ENCODE measurements around the gene PSMC2.
"Not testable (repeated sequence)": the region's sequence is repeated elsewhere in the genome, so short reads cannot be mapped to it uniquely, and the experiment has no call there.

Gene PSMC2

DNA sequence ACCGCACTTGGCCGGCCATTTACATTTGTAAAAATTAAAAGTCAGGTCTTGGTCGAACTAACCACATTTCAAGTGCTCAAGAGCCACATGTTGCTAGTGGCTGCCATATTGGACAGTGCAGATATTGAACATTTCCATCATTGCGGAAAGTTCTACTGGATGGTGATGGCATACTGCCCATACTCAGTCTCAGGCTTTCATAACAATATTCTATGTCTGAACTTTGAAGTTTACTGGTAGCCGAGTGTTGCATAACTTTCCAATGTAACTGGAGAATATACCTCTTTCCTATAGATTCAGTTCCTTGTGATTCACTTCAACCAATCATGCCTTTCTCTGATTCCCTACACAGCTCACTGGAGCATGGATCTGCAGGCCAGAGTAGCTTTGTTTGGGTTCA lies 43.7 kb downstream of the PSMC2 start:
- TF ChIP-seq POU2F2 (IDR thresholded peaks at IDR 0.05; ENCODE audit: low read depth, low read length) (no peak), SPI1 (IDR thresholded peaks at IDR 0.05; ENCODE audit: low read depth, low read length) (no peak), POLR2A (IDR thresholded peaks at IDR 0.05; ENCODE audit: low read depth, low read length) (no peak), POLR2AphosphoS5 (IDR thresholded peaks at IDR 0.05; ENCODE audit: low read depth, low read length) (no peak), TAF1 (IDR thresholded peaks at IDR 0.05; ENCODE audit: low read depth, low read length) (no peak), PAX5 (IDR thresholded peaks at IDR 0.05; ENCODE audit: insufficient read depth, low read length, severe bottlenecking) (no peak)
- FAIRE-seq (no peak), DNase-seq (ENCODE audit: insufficient read length, low spot score) (no peak)

DNA sequence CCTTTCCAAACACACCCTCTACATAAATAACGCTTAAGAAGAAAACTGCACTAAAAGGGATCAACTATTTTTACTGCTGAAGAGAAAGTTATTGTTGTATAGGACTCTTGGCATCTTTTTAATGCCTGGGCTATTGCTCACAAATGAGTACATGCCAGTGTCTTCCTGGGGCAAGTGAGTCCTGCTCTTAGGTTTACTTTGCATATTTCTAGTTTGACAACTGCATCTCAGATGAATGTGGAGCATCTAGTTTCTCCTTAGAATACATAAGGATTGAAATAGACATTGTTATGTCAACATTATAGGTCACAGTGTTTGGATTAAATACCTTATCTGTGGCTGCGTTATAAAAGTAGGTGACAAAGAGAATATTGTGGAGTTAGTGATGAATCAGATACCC lies 44.5 kb downstream of the PSMC2 start:
- DNase-seq (ENCODE audit: insufficient read length, low spot score) (no peak), FAIRE-seq (no peak)
- TF ChIP-seq POU2F2 (IDR thresholded peaks at IDR 0.05; ENCODE audit: low read depth, low read length), result no peak
- no peak for TF ChIP-seq SPI1 (IDR thresholded peaks at IDR 0.05; ENCODE audit: low read depth, low read length)
- no peak for TF ChIP-seq TAF1 (IDR thresholded peaks at IDR 0.05; ENCODE audit: low read depth, low read length)
- TF ChIP-seq POLR2AphosphoS5 (IDR thresholded peaks at IDR 0.05; ENCODE audit: low read depth, low read length), result no peak
- no peak for TF ChIP-seq POLR2A (IDR thresholded peaks at IDR 0.05; ENCODE audit: low read depth, low read length)

DNA sequence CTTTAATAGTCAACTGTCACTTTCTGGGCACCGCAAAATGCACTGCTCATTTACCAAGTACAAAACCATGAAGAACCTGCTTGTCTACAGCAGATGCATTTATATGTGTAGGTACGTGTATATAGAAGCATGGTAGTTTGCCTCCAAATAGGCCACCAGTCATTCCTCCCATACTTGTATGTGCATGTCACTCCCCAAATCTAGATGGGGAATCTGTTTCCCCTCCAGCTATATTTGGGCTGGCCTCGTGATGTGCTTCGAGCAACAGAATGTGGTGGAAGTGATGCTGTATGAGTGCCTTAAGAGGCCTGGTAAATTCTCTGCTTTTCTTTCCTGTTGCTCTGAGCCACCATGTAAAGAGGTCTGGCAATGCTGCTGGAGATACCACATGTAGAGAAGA lies 47.1 kb downstream of the PSMC2 start:
- TF ChIP-seq SPI1 (IDR thresholded peaks at IDR 0.05; ENCODE audit: low read depth, low read length) (no peak), POLR2A (IDR thresholded peaks at IDR 0.05; ENCODE audit: low read depth, low read length) (no peak)
- no peak for FAIRE-seq
- DNase-seq (ENCODE audit: insufficient read length, low spot score), result no peak

DNA sequence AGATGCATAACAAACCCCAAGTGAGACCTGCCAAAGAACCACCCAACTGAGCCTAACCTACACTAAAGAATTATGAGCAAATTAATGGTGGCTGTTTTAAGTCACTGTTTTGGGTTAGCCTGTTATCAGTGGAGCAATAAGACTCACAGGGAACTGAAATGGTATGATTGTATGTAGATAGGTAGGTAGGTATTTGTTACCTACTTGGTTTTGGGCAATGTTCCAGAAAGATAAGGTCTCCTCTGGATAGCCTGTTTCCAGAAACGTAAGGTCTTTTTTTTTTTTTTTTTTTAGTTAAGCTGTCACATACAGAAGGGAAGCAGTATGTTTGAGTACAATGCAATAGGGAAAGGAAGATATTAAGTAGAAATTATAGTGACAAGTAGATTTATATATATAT lies 47.6 kb downstream of the PSMC2 start:
- TF ChIP-seq SPI1 (IDR thresholded peaks at IDR 0.05; ENCODE audit: low read depth, low read length) (no peak), PAX5 (IDR thresholded peaks at IDR 0.05; ENCODE audit: insufficient read depth, low read length, severe bottlenecking) (no peak), POLR2A (IDR thresholded peaks at IDR 0.05; ENCODE audit: low read depth, low read length) (no peak), POU2F2 (IDR thresholded peaks at IDR 0.05; ENCODE audit: low read depth, low read length) (no peak), POLR2AphosphoS5 (IDR thresholded peaks at IDR 0.05; ENCODE audit: low read depth, low read length) (no peak), TAF1 (IDR thresholded peaks at IDR 0.05; ENCODE audit: low read depth, low read length) (no peak)
- no peak for DNase-seq (ENCODE audit: insufficient read length, low spot score)
- no peak for FAIRE-seq

DNA sequence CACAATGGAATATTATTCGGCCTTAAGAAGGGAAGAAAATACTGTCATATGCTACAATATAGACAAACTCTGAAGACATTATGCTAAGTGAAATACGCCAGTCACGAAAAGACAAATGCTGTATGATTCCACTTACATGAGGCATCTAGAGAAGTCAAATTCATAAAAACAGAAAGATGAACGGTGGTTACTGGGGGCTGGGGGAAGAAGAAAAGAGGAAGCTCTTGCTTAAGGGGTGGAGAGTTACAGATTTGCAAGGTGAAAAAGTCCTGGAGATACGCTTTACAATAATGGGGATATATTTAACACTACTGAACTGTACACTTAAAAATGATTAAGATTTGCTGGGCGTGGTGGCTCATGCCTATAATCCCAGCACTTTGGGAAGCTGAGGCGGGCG lies 49.0 kb downstream of the PSMC2 start:
- DNase-seq (ENCODE audit: insufficient read length, low spot score) (no peak), FAIRE-seq (no peak)
- no peak for TF ChIP-seq POLR2AphosphoS5 (IDR thresholded peaks at IDR 0.05; ENCODE audit: low read depth, low read length)
- no peak for TF ChIP-seq TAF1 (IDR thresholded peaks at IDR 0.05; ENCODE audit: low read depth, low read length)
- no peak for TF ChIP-seq POU2F2 (IDR thresholded peaks at IDR 0.05; ENCODE audit: low read depth, low read length)
- TF ChIP-seq PAX5 (IDR thresholded peaks at IDR 0.05; ENCODE audit: insufficient read depth, low read length, severe bottlenecking), result no peak
- no peak for TF ChIP-seq SPI1 (IDR thresholded peaks at IDR 0.05; ENCODE audit: low read depth, low read length)
- no peak for TF ChIP-seq POLR2A (IDR thresholded peaks at IDR 0.05; ENCODE audit: low read depth, low read length)

DNA sequence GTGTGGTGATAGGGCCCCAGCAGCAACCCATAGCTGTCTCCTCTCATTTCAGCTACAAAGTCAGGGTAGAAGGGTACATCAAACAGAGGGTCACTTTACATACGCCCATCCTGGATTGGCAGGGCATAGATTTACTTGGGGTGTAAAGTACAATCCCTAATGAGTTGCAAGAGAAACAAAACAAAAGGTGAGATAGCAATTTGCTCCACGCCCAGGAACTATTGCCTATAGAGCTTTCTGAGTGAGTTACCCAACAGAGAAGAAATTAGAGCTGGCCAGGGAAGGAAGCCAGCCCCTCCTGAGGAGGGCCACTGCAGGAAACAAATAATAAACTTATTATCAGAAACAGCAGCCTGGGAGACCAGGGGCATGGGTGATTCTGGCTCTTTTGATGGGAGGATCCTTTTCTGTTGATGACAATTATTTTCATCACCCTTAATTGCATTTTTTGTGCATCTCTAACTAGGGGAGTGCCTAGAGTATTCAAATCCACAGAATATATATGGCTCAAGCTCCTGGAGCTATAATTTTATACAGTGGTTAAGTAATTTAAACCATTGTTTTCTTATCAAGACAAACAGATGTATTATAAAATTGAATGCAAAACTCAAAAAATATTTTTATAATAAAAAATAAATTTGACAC lies 51.2 kb downstream of the PSMC2 start:
- no peak for FAIRE-seq
- TF ChIP-seq POU2F2 (IDR thresholded peaks at IDR 0.05; ENCODE audit: low read depth, low read length), result no peak
- TF ChIP-seq POLR2AphosphoS5 (IDR thresholded peaks at IDR 0.05; ENCODE audit: low read depth, low read length), result no peak
- TF ChIP-seq POLR2A (IDR thresholded peaks at IDR 0.05; ENCODE audit: low read depth, low read length), result no peak
- no peak for TF ChIP-seq SPI1 (IDR thresholded peaks at IDR 0.05; ENCODE audit: low read depth, low read length)
- TF ChIP-seq TAF1 (IDR thresholded peaks at IDR 0.05; ENCODE audit: low read depth, low read length), result no peak
- no peak for TF ChIP-seq PAX5 (IDR thresholded peaks at IDR 0.05; ENCODE audit: insufficient read depth, low read length, severe bottlenecking)

DNA sequence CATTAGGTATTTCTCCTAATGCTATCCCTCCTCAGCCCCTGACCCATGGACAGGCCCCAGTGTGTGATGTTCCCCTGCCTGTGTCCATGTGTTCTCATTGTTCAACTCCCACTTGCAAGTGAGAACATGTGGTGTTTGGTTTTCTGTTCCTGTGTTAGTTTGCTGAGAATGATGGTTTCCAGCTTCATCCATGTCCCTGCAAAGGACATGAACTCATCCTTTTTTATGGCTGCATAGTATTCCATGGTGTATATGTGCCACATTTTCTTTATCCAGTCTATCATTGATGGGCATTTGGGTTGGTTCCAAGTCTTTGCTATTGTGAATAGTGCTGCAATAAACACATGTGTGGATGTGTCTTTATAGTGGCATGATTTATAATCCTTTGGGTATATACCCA lies 52.2 kb downstream of the PSMC2 start:
- not testable (repeated sequence) for FAIRE-seq; DNase-seq (ENCODE audit: insufficient read length, low spot score)

More for the DNA sequence above, 51.2 kb downstream of the PSMC2 start:
- no peak for DNase-seq (ENCODE audit: insufficient read length, low spot score)

DNA sequence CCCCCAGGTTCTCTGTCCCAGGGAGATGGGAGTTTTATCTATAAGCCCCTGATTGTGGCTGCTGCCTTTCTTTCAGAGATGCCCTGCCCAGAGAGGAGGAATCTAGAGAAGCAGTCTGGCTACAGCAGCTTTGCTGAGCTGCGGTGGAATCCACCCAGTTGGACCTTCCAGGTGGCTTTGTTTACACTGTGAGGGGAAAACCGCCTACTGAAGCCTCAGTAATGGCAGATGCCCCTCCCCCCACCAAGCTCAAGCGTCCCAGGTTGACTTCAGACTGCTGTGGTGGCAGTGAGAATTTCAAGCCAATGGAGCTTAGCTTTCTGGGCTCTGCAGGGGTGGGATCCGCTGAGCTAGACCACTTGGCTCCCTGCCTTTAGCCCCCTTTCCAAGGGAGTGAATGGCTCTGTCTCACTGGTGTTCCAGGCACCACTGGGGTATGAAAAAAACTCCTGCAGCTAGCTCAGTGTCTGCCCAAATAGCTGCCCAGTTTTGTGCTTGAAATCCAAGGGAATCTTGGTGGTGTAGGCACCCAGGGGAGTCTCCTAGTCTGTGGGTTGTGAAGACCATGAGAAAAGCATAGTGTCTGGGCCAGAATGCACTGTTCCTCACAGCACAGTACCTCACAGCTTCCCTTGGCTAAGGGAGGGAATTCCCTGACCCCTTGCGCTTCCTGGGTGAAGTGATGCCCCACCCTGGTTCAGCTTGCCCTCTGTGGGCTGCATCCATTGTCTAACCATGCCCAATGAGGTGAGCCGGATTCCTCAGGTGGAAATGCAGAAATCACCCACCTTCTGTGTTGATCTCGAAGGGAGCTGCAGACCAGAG lies 58.6 kb downstream of the PSMC2 start:
- not testable (repeated sequence) for FAIRE-seq; DNase-seq (ENCODE audit: insufficient read length, low spot score)

DNA sequence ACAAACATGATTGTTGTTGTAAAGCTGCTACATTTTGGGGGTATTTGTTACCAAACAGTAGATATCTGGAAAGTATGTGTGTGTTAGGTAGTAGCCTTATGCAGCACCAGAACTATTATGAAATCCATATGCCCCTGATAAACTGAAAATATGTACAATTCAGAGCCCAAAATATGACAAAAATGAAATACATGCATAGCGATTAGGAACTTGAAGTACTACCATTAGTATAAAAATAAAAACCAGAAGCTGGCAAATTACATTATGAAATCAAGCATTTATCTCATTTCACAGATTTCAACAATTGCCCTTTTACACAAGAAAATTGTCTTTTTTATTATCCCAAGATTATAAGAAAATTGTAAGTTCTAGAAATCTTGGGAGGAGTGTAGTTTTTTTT lies 64.7 kb downstream of the PSMC2 start:
- DNase-seq (ENCODE audit: insufficient read length, low spot score), result no peak
- no peak for FAIRE-seq
- TF ChIP-seq PAX5 (IDR thresholded peaks at IDR 0.05; ENCODE audit: insufficient read depth, low read length, severe bottlenecking) (no peak), POLR2A (IDR thresholded peaks at IDR 0.05; ENCODE audit: low read depth, low read length) (no peak), SPI1 (IDR thresholded peaks at IDR 0.05; ENCODE audit: low read depth, low read length) (no peak), TAF1 (IDR thresholded peaks at IDR 0.05; ENCODE audit: low read depth, low read length) (no peak), POLR2AphosphoS5 (IDR thresholded peaks at IDR 0.05; ENCODE audit: low read depth, low read length) (no peak), POU2F2 (IDR thresholded peaks at IDR 0.05; ENCODE audit: low read depth, low read length) (no peak)

DNA sequence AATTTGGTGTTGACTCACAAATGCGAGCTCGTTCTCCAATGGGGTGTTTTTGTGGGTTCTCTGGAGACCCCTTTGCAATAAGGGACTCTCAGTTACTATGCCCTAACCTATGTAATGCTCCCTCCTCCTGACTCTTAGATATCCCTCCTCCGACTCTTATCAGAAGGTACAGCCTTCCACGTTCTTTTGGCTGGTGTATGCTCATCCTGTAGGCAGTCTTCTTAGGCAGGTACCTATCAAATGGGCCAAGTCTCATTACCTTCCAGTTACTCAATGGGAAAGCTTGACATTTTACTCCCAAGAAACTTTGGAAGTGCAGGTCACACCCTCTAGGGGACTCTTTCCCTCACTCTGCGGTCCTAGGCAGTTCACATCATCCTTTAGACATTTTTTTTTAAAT lies 66.0 kb downstream of the PSMC2 start:
- FAIRE-seq (no peak), DNase-seq (ENCODE audit: insufficient read length, low spot score) (no peak)
- TF ChIP-seq POLR2A (IDR thresholded peaks at IDR 0.05; ENCODE audit: low read depth, low read length) (no peak), SPI1 (IDR thresholded peaks at IDR 0.05; ENCODE audit: low read depth, low read length) (no peak), POLR2AphosphoS5 (IDR thresholded peaks at IDR 0.05; ENCODE audit: low read depth, low read length) (no peak), PAX5 (IDR thresholded peaks at IDR 0.05; ENCODE audit: insufficient read depth, low read length, severe bottlenecking) (no peak), TAF1 (IDR thresholded peaks at IDR 0.05; ENCODE audit: low read depth, low read length) (no peak), POU2F2 (IDR thresholded peaks at IDR 0.05; ENCODE audit: low read depth, low read length) (no peak)

Measured in GM12891 (cell line).